ENCODE measurements around the gene VTCN1. TPM values are rescaled to one million over a fixed set of nuclear protein-coding genes. Genes with fewer than 3 reads are reported as not detected.

The VTCN1 gene
- polyA plus RNA-seq, 4 donors, result 14.2 to 27.2 (median 23.1) TPM

DNA sequence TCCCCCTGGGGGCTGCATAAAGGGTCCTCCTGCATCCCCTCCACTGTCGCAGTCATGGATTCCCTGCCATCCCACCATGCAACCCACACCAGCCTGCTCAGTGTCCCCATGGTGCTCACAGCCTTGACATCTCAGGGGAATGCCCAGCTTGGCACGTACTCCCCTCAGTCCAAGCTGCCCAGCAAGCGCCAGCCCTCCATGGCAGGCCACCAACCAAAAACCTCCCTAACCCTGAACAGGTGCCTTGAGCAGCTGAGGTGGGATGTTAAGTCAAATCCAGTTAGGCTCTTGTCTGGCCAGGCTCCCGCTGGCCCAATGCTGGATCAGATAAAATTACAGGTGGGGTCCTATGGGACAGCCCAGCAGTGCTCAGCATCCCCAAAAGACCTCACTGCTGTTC lies 341 bp downstream of the VTCN1 start:
- no peak for DNase-seq (ENCODE audit: low read depth in 4 of 4, low spot score in 3 of 4)

DNA sequence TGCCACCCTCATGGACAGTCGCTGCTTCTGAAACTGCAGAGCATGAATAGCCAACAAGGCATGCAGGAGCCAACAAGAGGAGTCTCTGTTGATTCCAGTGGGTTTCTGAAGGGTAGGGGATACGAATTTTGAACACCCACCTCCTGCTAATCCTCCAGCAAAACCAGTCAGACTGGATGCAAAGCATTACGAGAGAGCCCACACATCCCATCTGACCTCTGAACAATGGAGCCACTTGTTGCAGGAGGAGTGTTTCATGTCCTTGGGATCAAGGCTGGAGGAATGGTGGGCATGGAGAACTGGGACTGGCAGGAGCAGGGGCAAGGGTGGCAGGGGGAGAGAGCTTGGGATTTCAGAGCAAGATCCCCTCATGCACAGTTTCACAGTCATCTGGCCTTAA lies 1.6 kb downstream of the VTCN1 start:
- no peak for DNase-seq (ENCODE audit: low read depth in 4 of 4, low spot score in 3 of 4)

DNA sequence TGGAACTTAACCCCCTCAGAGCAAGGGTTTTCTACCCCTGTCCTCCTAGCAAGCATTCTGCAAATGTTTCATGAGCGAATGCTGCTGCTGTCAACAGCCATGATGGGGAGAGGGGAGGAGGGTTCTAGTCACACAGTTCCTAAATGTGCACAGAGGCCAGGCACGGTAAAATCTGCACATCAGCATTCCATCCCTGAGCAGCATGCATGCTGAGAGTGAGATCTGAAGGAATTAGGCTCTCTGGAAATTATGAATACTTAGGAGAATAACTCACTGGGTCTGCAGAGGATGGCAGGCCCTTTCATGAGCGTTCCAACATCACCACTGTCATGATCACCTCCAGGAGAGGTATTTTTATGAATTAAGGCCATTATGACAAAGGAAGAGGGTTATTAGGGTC lies 2.1 kb downstream of the VTCN1 start:
- DNase-seq (ENCODE audit: low read depth in 4 of 4, low spot score in 3 of 4), result no peak

DNA sequence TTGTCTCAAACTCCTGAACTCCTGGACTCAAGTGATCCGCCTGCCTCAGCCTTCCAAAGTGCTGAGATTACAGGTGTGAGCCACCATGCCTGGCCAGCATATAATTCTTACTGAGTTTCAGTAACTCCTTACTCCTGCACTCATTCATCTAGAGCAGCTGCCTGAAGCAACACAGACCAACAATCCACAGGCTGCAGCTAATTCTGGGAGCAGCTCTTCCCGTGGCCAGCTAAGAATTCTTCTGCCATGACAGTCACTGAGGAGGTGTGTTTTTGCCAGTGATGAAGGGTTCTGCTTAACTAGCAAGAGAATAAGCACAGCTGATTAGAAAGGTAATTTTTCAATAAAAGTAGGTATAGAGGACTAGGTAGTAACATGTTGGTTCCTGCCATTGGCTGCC lies 5.4 kb downstream of the VTCN1 start:
- DNase-seq (ENCODE audit: low read depth in 4 of 4, low spot score in 3 of 4), result no peak

DNA sequence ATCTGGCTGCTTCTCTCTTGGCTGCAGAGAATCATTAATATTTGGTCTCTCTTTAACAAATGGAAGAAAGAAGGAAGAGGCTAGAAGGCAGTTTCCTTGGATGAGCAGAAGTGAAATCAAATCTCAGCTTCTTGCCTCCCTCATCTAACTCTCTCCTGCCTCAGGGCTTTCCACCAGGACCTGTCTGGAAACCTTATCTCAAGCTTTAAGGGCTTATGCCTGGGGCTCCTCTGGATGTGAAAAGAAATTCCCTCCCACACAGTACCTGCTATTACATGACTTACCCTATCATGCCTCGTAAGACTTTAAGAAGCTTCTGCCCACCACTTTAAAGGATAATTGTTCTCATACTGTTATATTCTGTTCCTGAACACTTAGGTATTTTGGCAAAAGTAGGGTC lies 8.9 kb downstream of the VTCN1 start:
- no peak for DNase-seq (ENCODE audit: low read depth in 4 of 4, low spot score in 3 of 4)

DNA sequence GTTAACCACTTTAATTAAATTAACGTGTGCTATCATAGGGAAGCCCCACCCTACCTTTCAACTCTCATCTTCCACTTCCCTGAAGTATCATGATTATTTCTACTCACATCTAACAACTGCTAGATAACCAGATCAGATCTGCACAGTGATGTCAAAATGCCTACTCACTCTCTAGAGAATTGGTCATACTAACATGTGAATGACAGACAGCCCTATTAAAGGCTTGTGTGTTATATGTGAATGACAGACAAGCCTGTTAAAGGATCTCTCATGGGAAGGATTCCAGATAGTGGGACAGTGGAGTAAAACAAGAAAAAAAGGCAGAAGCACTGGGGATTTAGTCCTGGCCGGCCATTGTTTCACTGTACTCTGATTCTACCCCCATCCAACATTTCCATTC lies 12.6 kb downstream of the VTCN1 start:
- no peak for DNase-seq (ENCODE audit: low read depth in 4 of 4, low spot score in 3 of 4)

DNA sequence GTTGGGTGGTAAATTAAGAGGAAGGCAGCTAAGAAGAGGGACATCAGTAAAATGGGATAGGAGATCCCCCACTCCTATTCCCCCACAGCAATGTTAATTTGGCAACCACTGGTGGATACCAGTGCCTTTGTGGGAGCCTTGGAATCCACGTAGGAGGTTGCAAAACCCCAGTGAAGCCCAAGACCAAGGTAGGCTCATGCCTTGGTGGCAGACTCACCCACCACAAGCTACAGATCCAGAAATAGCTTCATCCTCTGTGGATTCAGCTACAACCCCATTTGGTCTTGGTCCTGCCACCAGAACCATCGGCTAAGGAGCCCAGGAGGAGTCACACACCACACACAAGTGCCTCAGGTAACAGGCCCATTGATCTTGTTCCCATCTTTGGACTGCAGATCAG lies 21.0 kb downstream of the VTCN1 start:
- no peak for DNase-seq (ENCODE audit: low read depth in 4 of 4, low spot score in 3 of 4)

DNA sequence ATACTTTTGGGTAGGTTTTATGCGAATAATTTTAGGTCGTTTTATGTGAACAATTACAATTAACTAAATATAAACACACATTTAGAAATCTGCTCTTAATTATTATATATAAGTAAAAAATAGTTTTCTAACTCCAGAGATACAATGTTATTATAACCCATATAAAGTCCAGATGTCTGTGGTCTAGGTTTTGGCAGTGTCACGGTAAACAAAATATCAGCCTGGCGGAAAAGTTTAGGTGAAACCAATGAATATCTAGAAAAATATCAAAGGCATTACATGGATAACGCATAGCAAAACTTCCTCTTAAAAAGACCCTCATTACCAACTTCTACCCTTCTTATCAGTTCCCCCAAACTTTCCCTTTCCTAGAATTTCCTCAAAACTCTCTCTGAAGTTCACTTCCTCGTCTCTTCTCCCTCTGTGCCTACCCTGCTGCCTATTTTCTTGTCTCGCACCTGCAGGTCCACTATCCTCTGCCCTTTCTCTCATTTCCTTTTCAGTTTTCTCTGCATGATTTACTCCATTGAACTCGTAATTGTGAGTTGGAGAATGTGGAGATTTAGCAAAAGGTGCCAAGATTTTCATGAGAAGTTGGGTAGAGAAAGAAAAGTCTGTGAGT lies 21.8 kb downstream of the VTCN1 start:
- no peak for DNase-seq (ENCODE audit: low read depth in 4 of 4, low spot score in 3 of 4)

DNA sequence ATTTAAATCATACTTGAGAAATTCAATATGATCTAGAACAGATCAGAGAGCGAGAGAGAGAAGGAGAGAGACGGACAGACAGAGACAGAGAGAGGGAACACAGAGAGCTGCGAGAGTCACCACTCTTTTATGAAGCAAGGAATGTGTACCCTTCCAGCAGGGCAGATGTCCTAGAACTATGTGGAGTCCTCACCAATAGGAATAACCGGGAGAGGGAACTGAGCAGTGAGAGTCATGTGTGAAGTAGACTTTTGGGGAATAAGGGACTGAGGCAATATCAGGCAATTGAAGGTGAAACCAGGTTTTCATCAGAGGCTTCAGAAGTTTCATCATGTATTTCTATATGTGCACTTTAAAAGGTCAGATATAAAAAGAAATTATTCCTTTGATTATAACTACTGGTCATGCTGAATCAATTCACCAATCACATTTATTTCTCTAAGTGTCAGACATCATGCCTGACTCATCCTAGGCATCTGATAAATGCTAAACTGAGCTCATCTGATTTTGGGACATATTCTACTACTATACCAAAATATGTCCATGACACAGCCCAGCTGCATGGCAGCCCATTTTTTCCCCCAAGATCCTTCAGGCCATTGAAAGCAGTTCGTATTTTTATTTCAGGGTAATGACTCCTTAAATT lies 22.4 kb downstream of the VTCN1 start:
- DNase-seq (ENCODE audit: low read depth in 4 of 4, low spot score in 3 of 4), result no peak

DNA sequence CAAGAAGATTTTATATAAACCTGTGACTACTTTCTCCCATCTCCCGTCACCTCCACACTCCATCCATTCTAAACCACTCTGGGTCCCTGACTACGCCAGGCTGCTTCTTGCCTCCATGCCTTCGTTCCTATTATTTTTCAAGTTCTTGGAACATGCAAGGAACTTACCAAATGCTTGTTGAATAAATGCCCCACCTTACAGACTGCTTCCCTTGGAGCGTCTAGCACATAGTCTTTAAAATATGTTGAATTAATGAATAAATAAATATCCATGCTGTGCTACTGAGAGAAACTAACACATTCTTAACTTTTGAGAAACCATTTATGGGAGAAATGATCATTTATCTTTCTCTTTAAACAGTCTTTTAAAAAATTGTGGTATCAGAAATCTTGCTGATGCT lies 27.6 kb downstream of the VTCN1 start:
- no peak for DNase-seq (ENCODE audit: low read depth in 4 of 4, low spot score in 3 of 4)

DNA sequence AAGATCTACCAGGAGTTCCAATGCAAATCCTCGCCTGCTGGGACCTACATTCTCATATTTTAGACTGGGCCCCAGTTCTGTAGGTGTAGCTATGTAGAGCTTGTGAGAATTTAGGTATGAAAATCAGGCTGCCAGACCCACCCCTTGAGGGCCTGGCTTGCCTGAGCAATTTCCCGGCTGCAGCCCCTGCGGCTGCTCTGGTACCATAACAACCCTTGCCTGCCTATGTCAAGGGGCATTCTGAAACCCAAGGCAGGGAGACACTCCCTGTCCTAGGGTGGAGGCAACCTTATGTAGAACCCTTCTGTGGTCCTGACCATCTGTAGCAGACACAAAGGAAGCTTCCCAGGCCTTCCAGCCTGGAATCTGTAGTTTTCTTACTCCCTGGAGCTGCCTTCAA lies 28.4 kb downstream of the VTCN1 start:
- no peak for DNase-seq (ENCODE audit: low read depth in 4 of 4, low spot score in 3 of 4)

DNA sequence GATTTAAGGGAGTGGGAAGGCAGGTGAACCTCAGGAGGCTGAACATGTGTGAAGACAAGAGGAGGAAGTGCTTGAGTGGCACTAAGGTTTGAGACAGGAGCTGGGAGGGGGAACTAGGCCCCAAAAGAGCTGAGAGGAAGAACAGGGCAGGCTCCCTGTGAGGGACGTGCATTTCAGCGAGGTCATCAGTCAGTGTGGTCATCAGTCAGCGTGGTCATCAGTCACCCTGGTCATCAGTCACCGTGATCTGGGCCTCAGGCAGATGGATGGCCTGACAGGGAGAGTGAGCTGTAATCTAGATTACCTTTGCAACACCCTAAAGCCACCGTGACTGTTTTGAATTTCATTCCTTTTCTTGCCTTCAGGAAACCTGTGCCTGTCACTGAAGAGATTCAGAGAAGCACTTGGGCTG lies 29.1 kb downstream of the VTCN1 start:
- no peak for DNase-seq (ENCODE audit: low read depth in 4 of 4, low spot score in 3 of 4)

DNA sequence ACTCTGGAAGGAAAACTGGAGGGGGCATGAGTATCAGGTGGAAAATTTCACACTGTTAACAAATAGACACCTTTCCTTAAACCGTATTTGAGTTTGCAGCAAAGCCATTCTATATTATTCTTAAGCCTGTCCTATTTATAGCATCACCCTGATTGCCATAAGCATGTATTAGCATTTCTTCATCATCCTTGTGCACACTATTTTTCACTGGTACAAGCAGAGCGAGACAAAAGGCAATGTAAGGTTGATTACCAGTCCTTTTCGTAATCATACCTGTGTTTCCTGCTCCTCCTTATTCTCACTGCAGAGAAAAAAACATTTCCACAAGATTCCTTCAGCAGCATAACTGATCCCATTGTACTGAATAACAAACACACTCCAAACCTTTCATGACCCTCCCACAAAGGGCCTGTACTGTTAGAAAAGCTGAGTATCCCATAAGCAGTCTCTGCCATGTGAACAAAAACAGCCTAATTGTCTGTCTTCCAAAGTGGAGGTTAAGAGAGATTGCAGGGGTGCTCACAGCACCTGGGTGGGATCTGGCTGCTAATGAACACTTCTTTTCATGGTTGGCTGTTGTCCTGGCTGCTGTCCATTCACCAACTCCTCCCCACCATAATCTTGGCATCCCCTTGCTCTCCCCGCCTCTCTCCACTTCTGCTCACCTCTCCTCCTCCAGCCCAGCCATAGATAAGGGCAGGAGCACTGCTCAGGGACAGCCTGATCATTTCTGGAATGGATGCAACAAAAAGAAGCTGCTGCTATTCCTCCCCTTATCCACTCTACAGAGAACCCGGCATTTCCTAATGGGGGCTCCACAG lies 30.4 kb downstream of the VTCN1 start:
- DNase-seq (ENCODE audit: low read depth in 4 of 4, low spot score in 3 of 4), result no peak

DNA sequence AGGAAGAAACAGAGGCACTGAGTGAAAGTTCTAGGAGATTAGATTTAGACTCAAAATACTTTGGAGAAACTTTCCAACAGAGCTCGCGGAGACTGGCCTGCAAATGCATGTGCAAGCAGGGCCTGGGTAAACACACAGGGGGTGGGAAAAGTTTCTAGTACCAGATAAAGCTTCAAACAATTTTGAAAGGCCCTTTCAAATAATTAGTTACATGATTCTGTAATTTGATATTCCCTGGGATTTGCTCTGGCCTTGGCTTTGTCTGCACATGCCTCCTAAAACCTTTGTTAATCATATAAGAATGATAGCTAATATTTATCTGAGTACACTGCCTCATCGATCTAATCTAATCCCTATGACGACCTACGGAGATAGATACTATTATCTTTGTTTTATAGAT lies 31.3 kb downstream of the VTCN1 start:
- DNase-seq (ENCODE audit: low read depth in 4 of 4, low spot score in 3 of 4), result no peak

DNA sequence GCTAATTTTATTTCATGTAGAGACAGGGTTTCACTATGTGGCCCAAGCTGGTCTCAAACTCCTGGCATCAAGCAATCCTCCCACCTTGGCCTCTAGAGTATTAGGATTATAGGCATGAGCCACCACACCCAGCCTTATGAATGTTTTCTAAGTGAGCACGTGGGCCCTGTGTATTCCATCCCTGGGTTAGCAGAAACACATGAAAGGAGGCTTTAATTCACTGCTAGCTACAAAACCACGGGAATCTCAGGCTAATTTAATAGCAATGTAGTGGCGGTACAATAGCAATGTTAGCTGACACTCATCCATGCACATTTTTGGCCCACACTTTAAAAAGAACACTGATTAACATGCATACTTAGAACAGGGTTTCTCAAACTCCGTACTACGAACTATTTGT lies 32.0 kb downstream of the VTCN1 start:
- DNase-seq (ENCODE audit: low read depth in 4 of 4, low spot score in 3 of 4), result no peak

DNA sequence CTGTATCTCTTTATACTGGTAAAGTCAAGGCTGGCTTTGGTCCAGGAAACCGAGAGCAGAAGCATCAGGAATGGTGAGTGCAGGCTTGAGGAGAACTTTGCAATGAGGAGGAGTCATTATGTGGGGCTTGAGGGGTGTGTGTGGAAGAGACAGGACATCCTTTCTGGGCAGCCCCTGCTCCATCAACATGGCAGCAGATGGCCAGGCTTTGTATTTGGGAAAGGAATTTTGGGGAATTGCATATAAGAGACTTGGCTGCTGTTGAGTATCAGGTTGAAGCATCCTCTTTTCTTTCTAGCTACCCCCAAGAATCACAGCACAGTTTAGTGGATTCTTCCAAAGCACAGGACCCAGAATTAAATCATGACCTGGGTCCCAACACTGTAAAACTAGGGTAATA lies 33.4 kb downstream of the VTCN1 start:
- DNase-seq (ENCODE audit: low read depth in 4 of 4, low spot score in 3 of 4), result no peak

DNA sequence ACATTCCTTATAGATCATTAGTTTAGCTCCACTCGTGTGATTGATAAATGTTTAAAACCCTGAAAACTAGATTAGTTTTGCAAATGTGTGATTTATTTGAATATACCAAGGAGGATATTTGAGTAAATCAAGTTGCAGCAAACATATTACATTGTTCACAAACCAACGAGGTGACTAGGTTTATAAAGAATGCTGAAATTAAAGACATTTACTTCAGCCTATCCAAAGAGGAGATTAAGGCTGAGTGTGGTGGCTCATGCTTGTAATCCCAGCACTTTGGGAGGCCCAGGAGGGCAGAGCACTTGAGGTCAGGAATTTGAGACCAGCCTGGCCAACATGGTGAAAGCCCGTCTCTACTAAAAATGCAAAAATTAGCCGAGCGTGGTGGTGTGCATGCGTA lies 34.1 kb downstream of the VTCN1 start:
- DNase-seq (ENCODE audit: low read depth in 4 of 4, low spot score in 3 of 4), result no peak

DNA sequence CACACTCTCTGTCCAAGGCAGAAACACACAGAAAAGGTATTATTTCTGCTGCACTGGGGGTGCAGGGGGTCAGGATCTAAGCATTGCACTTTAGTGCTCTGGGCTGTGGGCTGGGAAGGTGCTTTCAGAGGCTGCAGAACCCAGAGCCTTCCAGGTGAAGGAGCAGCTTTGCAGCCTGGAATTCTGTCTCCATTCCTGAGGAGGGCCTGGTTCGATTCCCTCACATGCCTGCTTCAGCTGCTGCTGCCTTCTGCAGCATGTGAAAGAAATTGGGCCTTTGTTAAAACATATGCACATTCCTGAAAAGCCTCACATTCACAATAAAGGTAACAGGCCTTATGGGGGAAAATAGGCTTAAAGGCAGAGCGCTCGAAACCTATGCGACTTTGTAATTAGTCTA lies 35.9 kb downstream of the VTCN1 start:
- no peak for DNase-seq (ENCODE audit: low read depth in 4 of 4, low spot score in 3 of 4)

DNA sequence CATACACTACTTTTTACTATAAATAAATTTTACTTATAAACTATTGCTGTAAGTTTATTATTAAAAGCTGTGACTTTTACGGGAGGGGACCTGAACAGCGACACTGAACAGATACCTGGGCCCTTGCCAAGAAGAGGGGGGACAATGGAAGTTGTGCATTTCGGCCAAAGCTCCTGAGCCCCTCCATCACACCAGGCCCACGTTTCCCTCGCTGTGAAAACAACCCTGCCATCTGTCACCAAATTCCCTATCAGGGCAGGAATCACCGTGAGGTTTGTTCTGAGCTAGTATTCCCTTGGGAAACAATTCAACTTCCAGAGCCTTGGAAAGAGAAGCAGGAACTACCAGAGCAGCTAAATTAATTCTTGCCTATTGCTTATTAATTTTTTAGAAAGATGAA lies 37.0 kb downstream of the VTCN1 start:
- DNase-seq (ENCODE audit: low read depth in 4 of 4, low spot score in 3 of 4), result no peak

DNA sequence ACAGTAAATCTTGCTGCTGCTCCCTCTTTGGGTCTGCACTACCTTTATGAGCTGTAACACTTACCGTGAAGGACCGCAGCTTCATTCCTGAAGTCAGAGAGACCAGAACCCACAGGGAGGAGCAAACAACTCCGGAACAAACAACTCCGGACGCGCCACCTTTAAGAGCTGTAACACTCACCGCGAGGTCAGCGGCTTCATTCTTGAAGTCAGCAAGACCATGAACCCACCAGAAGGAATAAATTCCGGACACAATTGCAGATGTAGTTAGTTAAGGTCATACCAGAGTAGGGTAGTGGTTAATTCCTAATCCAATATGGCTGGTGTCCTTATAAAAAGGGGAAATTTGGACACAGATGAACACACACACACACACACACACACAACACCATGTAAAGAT lies 37.7 kb downstream of the VTCN1 start:
- no peak for DNase-seq (ENCODE audit: low read depth in 4 of 4, low spot score in 3 of 4)

DNA sequence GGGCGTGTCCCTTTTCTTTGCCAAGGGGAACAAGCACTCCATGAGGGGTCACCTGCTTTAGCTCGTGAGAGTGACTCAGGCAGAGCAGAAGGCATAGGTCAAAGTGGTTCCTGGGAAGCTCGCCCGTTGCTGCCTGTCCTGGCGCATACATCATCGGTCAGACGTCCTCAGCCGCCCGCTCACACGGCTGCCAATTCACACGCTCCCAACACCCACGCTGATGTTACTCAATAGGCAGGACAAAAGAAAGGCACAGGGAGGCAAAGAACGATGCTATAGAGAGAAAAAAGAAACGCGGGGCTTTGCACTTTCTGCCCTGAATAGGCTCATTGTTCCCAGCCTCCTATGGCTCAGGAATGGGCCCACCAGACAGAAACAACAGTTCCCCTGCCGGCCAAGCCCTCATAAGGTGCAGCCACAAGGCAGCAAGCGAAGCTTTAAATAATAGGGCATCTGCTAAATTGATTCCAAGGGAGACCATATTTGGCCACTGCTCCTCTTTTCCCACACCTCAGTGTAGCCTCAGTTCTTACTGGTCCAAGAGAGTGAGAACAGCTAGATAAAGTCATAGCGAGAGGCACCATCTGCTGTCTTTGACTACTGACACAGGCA lies 38.7 kb downstream of the VTCN1 start:
- no peak for DNase-seq (ENCODE audit: low read depth in 4 of 4, low spot score in 3 of 4)
